Subcutaneous abdominal adipose tissue (tissue), 5 donors: ENCODE data around the gene SPEN.

ENCODE experiments used
- H3K27ac ChIP-seq: one replicate; pipeline ENCODE4 v1.7.0; 2013; ENCODE audit warnings: low read depth, mild to moderate bottlenecking, inconsistent platforms, low read length, moderate library complexity
- H3K27me3 ChIP-seq, 5 donors: one replicate each; pipeline ENCODE4 v1.7.0; 2013; ENCODE audit warnings: low read length in 5 of 5, inconsistent platforms in 1 of 5; ENCODE audit not compliant: control insufficient read depth in 5 of 5, insufficient read depth in 4 of 5
- H3K36me3 ChIP-seq, 5 donors: one replicate each; pipeline ENCODE4 v1.7.0; 2013; ENCODE audit warnings: low read length in 5 of 5; ENCODE audit not compliant: control insufficient read depth in 5 of 5, insufficient read depth in 5 of 5
- H3K4me1 ChIP-seq, 5 donors: one replicate each; pipeline ENCODE4 v1.7.0; 2013; ENCODE audit warnings: low read length in 5 of 5, mild to moderate bottlenecking in 3 of 5, moderate library complexity in 1 of 5; ENCODE audit not compliant: control insufficient read depth in 5 of 5, insufficient read depth in 5 of 5
- H3K4me3 ChIP-seq, 5 donors: one replicate each; pipeline ENCODE4 v1.7.0; 2013; ENCODE audit warnings: low read length in 5 of 5, low read depth in 1 of 5
- H3K9ac ChIP-seq, 5 donors: one replicate each; pipeline ENCODE4 v1.7.0; 2013; ENCODE audit warnings: low read length in 5 of 5, mild to moderate bottlenecking in 4 of 5, moderate library complexity in 3 of 5
- H3K9me3 ChIP-seq, 5 donors: one replicate each; pipeline ENCODE4 v1.7.0; 2013; ENCODE audit warnings: low read length in 5 of 5; ENCODE audit not compliant: control insufficient read depth in 5 of 5
- donor health status: healthy.
- donor health status: healthy.
- donor health status: healthy.
- donor health status: healthy.
- donor health status: healthy.

SPEN gene

DNA sequence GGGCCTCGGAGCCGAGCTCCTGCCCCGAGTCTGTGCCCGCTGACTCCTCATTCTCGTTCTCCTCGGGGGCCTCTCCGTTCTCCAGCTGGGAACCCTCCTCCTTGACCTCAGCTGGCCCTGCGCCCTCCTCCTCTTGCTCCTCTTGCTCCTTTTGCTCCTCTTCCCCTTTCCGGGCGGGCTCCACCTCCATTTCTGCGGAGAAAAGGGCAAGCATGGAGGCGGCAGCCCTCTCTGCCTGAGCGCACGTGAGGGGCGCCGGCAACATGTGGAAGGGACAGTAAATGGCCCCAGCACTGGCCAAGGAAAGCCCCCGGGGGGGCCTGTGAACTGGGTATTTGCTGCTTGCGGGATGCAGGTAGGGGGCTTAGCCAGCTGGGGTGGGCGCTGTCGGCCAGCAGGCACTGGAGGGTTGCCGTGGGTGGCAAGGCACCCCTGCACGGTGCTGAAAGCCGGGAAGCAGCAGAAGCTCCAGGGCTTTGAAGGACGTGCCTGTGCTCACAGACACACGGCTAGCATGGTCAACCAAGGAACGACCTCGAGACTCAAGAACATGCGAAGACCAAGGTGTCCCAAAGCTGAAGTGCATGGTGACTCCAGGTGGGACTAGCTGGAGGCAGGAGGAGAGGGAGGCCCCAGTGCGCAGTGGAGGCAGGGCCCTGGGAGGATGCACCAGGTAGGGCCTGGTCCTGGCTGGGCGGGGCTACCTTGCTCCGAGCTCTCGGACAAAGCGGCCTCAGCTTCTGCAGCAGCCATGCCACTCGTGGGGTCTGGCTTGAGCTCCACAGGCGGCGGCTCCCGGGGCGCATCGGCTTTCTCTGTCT lies 97.7 kb downstream of the SPEN start:
- H3K27me3 ChIP-seq: no peaks in the 10 kb centered on the region
- no peak overlapping the region for H3K4me3 ChIP-seq
- H3K4me1 ChIP-seq: peaks cover 6 to 30% (median 26%) of the 10 kb centered on the region in 5 donors
- H3K27ac ChIP-seq: no peak overlapping the region
- no peak overlapping the region for H3K9ac ChIP-seq
- no peaks in the 10 kb centered on the region for H3K9me3 ChIP-seq
- peaks cover 0 to 81% (median 75%) of the 10 kb centered on the region in 5 donors for H3K36me3 ChIP-seq

DNA sequence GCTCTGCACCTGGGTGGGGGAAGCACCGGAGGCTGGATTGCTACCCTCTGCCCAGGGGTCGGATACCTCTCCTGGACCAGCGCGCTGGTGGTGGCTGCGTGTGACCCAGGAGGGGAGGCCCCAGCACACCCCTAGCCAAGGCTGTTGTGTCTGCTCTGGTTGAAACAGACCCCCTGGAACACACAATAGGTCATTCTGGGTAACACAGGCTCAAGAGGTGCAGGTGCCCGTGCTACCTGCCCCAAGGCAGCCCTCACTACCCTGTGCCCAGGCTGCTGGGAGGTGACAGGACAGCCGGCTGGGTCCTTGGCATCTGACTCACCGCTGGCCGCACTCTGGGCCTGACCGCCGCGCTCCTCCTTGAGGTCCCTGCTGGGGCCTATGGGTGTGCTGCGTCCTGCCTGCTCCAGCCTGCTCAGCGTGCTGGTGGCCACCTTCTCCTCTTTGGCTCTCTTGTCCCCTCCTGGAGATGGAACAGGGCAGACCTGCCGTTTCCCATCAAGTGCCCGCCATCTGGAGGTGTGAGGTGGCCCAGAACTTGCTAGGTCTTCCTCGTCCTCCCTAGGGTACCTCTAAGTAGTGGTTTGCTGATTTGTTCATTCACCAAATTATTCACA lies 98.4 kb downstream of the SPEN start:
- Histone ChIP-seq H3K9ac (no peak overlapping the region), H3K36me3 (peaks cover 0 to 74% (median 69%) of the 10 kb centered on the region in 5 donors), H3K4me1 (peaks cover 9 to 34% (median 33%) of the 10 kb centered on the region in 5 donors), H3K4me3 (no peak overlapping the region), H3K27me3 (no peaks in the 10 kb centered on the region), H3K27ac (no peak overlapping the region), H3K9me3 (no peaks in the 10 kb centered on the region)

DNA sequence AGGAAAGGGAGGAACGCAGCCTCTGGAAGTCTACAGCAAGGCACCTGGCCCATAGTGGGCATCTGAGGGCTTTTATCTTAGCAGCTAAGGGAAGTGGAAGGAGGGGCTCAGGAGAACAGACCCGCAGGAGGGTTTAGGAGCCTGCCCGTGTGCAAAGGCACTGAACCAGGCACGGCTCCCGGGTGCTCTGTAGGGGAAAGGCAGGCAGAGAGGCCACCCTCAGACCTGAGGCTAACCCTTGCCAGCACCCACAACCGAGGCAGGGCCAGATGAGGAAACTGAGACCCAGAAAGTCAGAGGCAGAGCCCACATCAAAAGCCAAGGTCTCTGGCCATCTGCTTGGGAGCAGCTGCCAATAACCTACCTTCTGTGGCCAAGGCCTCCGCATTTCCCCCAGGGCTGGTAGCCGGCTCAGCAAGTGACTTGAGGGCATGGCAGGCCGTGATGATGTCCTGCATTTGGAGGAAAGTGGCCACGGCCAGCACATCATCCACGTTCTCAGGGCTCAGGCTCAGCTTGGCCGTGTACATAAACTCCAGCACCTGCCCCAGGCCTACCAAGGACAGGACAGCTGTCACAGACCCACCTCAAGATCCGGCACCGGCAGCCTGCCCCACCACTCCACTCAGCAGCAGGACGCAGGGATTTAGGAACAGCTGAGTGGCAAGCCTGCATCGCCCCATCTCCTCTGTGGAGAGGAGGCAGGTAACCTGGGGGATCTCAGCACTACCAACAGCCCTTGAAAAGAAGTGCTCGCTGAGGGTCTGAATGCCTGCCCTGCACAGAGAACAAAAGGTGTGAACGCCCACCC lies 99.3 kb downstream of the SPEN start:
- peaks cover 0 to 65% (median 61%) of the 10 kb centered on the region in 5 donors for H3K36me3 ChIP-seq
- H3K9ac ChIP-seq: no peak overlapping the region
- no peaks in the 10 kb centered on the region for H3K27me3 ChIP-seq
- H3K9me3 ChIP-seq: no peaks in the 10 kb centered on the region
- peaks cover 9 to 42% (median 42%) of the 10 kb centered on the region in 5 donors for H3K4me1 ChIP-seq
- H3K27ac ChIP-seq: no peak overlapping the region
- no peak overlapping the region for H3K4me3 ChIP-seq

DNA sequence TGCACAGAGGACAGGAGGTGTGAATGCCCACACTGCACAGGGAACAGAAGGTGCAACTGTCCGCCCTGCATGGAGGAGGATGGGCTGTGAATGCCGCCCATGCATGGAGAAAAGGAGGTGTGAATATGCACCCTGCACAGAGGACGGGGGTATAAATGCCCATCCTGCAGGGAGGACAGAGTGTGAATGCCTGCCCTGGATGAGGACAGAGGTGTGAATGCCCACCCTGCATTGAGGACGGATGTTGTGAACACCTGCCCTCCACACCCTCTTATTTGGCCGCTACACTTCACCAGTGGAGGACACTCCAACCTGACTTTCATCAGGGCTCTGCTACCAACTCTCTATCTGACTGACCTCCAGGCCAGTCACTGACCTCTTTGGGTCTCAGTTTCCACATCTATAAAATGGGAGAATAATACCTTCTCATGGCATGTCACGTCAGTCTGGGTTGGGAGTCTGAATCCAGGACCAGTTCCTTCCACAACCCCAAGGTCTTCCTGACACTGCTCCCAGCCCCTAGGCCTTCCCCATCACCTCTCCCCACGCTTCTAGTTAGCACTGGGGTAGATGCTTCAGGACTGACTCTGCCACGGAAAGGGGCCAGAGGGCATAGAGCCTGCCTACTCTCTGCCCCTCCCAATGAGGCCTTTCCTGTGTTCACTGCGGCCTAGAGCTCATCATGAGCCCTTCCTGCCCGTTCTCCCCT lies 100.0 kb downstream of the SPEN start:
- H3K36me3 ChIP-seq: peaks cover 0 to 59% (median 53%) of the 10 kb centered on the region in 5 donors
- peak overlapping the region; percentile 98 for H3K27ac ChIP-seq
- H3K9ac ChIP-seq: peak overlapping the region in 1 of 5 donors; percentile 22
- no peak overlapping the region for H3K4me3 ChIP-seq
- H3K27me3 ChIP-seq: no peaks in the 10 kb centered on the region
- peaks cover 9 to 49% (median 48%) of the 10 kb centered on the region in 5 donors for H3K4me1 ChIP-seq
- H3K9me3 ChIP-seq: no peaks in the 10 kb centered on the region

DNA sequence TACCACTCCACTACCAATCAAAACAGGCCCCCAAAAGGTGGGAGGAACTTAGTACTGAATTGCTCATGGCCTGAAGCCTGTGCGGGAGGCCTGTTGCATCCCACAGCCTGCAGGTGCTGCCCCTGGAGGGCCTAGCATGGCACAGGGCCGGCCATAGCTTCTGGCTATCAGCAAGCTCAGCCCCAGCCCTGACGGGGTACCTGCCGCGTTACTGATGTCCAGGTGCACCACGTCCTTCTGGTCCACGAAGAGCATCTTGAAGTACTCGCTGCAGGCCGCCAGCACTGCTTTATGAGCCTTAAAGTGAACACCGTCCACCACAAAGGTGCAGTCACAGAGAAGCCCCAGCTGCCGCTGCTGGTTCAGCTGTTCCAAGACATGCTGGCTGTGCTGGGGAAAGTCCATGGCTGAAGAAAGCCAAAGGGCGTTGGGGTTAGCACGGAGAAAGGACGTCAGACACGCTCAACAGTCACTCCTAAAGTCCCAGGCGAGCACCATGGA lies 100.6 kb downstream of the SPEN start:
- Histone ChIP-seq H3K27me3 (no peaks in the 10 kb centered on the region), H3K36me3 (peaks cover 0 to 53% (median 47%) of the 10 kb centered on the region in 5 donors), H3K4me3 (no peak overlapping the region), H3K9me3 (no peaks in the 10 kb centered on the region), H3K9ac (peak overlapping the region in 2 of 5 donors; percentile 22 to 29), H3K27ac (peak overlapping the region; percentile 98), H3K4me1 (peaks cover 9 to 55% (median 54%) of the 10 kb centered on the region in 5 donors)

DNA sequence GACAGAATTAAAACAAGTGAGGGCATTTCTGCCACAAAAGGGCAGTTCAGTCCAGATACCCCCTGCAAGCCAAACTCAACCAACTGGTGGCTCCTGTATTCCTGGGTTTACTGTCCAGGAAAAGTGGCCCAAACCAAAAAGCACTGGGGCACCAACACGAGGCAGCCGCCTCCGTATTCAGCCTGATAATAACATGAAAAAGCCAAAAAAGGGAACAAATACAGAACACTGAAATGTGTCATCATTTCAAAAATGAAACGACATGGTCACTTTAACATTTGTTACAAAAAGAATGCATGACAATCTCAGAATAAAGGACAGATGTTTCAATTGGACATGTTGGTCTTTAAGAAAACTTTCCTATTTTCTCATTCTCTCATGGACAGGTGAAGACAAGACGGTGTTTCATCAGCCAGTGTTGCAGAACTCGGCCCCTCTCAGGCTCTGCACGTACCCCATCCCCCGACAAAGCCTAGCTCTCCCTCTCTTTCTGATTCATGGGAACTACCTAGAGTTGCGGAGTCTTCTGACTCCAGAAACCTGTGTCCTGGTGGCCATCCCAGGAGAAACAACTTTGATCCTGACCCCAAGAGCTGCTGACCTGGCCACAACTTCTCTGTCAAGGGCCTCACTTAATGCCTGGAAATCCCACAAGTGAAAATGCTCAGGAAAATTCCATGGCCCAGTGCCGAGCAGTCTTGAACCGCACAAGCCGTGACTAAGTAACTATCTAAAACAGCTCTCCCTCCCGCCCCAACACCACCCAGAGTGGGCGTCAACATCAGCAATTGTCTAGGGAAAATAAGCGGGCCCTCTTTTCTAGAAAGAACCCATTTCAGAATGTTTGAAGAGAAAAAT lies 101.3 kb downstream of the SPEN start:
- Histone ChIP-seq H3K27me3 (no peaks in the 10 kb centered on the region), H3K4me1 (peaks cover 11 to 62% (median 61%) of the 10 kb centered on the region in 5 donors), H3K9ac (peak overlapping the region; percentile 56 to 82 (median 75)), H3K4me3 (peak overlapping the region in 4 of 5 donors; percentile 17 to 50 (median 38)), H3K36me3 (peaks cover 0 to 46% (median 41%) of the 10 kb centered on the region in 5 donors), H3K27ac (peak overlapping the region; percentile 98), H3K9me3 (no peaks in the 10 kb centered on the region)

DNA sequence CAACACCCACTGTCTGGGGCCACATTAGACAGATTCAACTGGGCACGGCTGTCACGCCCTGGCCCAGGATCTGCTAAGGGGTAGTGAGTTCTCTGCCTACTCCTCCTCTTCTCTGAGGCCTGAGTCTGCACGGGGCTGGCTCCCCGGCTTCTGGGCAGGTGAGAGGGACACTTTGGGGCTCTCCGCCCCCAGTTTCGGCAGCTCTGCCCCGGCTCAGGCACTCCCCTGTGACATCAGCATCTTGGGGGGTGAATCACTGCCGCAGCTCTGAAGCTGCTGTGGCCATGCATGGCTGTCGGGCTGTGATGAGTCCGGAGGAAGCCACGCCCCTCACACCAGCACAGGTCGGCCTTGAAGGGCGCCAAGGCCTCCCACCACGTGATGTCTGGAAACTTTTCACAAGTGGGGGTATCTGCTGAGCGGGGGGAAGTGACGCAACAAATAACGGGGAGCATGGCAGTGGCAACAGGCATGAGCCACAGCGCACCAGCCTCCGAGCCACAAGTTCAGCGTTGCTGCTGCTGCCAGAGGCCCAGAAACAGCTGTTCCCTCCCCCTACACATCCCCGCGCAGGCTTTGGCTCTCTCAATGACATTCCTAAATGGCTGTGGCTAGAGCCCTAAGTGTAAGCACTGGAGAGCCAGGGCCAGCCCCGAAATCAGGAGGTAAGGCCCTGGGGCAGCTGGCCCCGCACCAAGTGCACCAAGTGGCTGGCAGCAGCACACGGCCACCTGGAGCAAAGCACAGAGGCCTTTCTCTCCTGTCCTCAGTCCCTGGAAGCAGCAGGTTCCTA lies 102.1 kb downstream of the SPEN start:
- H3K4me3 ChIP-seq: peak overlapping the region in 4 of 5 donors; percentile 38 to 50 (median 42)
- H3K36me3 ChIP-seq: peaks cover 0 to 38% (median 32%) of the 10 kb centered on the region in 5 donors
- H3K9me3 ChIP-seq: no peaks in the 10 kb centered on the region
- H3K27me3 ChIP-seq: no peaks in the 10 kb centered on the region
- peak overlapping the region; percentile 98 for H3K27ac ChIP-seq
- peak overlapping the region; percentile 56 to 82 (median 75) for H3K9ac ChIP-seq
- peaks cover 15 to 70% (median 67%) of the 10 kb centered on the region in 5 donors for H3K4me1 ChIP-seq

DNA sequence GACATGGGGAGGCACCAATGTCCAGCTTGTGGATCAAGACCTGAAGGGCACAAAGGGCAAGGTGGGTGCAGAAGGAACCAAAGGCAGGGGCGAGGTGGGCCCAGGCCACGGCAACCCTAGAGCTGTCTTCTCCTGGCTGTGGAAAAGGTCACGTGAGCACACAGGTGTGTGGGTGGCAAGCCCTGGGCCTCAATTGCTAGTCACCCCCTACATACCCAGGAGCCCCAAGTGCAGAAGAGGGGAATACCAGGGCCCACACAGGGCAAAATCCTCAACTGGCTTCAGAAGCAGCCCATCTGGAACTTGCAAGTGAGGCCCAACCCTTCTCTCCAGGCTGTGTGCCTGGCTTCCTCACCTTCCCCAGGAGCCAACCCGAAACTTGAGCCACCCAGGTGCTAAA lies 102.8 kb downstream of the SPEN start:
- Histone ChIP-seq H3K4me1 (peaks cover 15 to 70% (median 67%) of the 10 kb centered on the region in 5 donors), H3K9ac (peak overlapping the region; percentile 56 to 73 (median 63)), H3K27me3 (no peaks in the 10 kb centered on the region), H3K36me3 (peaks cover 0 to 31% (median 26%) of the 10 kb centered on the region in 5 donors), H3K27ac (peak overlapping the region; percentile 98), H3K4me3 (peak overlapping the region in 2 of 5 donors; percentile 38 to 50), H3K9me3 (no peaks in the 10 kb centered on the region)
